ENCODE data around the gene ATP2A3. TPM values are rescaled to one million over a fixed set of nuclear protein-coding genes. Genes with fewer than 3 reads are reported as not detected.

Gene ATP2A3
- total and polyA plus RNA-seq, 8 donors = 5.8 to 53.5 (median 7.4) TPM

GRCh38 chr17:3947318-3947810 is 16.9 kb downstream of the ATP2A3 start:
- DNase-seq (no peak), ATAC-seq (no peak)
- H3K27me3 ChIP-seq = no peaks in the 10 kb centered on the region
- intact Hi-C loops (cut with DNase I) = no loop called here
- H3K27ac ChIP-seq = no peak overlapping the region
- H3K9me3 ChIP-seq = no peaks in the 10 kb centered on the region
- H3K4me3 ChIP-seq = no peak overlapping the region
- no peaks in the 10 kb centered on the region for H3K4me1 ChIP-seq
- TF ChIP-seq, protein P1, sequence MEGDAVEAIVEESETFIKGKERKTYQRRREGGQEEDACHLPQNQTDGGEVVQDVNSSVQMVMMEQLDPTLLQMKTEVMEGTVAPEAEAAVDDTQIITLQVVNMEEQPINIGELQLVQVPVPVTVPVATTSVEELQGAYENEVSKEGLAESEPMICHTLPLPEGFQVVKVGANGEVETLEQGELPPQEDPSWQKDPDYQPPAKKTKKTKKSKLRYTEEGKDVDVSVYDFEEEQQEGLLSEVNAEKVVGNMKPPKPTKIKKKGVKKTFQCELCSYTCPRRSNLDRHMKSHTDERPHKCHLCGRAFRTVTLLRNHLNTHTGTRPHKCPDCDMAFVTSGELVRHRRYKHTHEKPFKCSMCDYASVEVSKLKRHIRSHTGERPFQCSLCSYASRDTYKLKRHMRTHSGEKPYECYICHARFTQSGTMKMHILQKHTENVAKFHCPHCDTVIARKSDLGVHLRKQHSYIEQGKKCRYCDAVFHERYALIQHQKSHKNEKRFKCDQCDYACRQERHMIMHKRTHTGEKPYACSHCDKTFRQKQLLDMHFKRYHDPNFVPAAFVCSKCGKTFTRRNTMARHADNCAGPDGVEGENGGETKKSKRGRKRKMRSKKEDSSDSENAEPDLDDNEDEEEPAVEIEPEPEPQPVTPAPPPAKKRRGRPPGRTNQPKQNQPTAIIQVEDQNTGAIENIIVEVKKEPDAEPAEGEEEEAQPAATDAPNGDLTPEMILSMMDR (IDR thresholded peaks at IDR 0.05) = no peak
- H3K36me3 ChIP-seq = peaks cover 0 to 91% of the 10 kb centered on the region in 2 donors

GRCh38 chr17:3946711-3947235 is 17.5 kb downstream of the ATP2A3 start:
- Histone ChIP-seq H3K36me3 (peaks cover 0 to 97% of the 10 kb centered on the region in 2 donors), H3K4me3 (no peak overlapping the region), H3K27me3 (no peaks in the 10 kb centered on the region), H3K4me1 (no peaks in the 10 kb centered on the region), H3K27ac (peak overlapping the region in 1 of 2 donors; percentile 5), H3K9me3 (no peaks in the 10 kb centered on the region)
- DNase-seq (no peak), ATAC-seq (no peak)
- intact Hi-C loops (cut with DNase I) = no loop called here
- TF ChIP-seq, protein P1 (IDR thresholded peaks at IDR 0.05) = no peak

GRCh38 chr17:3944485-3945388 is 19.5 kb downstream of the ATP2A3 start:
- Histone ChIP-seq H3K27me3 (no peaks in the 10 kb centered on the region), H3K4me3 (peak overlapping the region in 1 of 2 donors; percentile 14), H3K36me3 (peaks cover 0 to 100% of the 10 kb centered on the region in 2 donors), H3K27ac (no peak overlapping the region), H3K9me3 (no peaks in the 10 kb centered on the region), H3K4me1 (no peaks in the 10 kb centered on the region)
- peak in 1 of 4 donors; percentile 85 for DNase-seq
- peak; percentile 96 for ATAC-seq
- TF ChIP-seq, protein P1 (IDR thresholded peaks at IDR 0.05) = no peak
- intact Hi-C loops (cut with DNase I) = no loop called here

DNA sequence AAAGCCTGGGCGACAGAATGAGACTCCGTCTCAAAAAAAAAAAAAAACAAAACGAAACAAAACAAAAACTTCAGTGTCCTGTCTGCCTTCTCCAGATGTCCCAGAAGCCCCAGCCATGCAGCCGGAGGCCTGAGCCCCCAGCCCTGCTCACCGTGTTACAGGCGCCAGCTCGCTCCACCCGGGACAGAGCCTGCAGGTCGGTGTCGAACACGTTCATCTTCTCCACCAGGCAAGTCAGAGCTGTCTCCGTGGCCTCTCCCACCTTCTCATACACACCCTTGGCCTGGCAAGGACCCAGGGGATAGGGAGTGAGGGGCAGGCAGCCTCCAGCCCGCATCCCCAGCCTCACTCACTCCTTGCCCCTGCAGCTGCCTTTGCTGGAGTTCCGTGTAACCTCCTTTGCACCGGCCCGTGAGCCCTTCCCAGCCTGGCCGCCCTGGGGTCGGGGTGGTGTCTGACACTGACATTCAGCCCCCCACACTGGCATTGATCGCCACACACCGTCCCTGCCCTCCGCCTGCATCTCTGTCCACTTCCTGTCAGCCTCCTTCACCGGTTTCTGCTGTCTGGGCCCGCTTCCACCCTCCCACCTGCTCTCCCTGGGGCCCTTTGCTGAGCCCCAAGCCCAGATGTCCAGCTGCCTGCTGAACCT is 20.9 kb downstream of the ATP2A3 start:
- TF ChIP-seq, protein P1 (IDR thresholded peaks at IDR 0.05) = no peak
- DNase-seq (no peak), ATAC-seq (no peak)
- Histone ChIP-seq H3K36me3 (peaks cover 0 to 96% of the 10 kb centered on the region in 2 donors), H3K27me3 (no peaks in the 10 kb centered on the region), H3K4me3 (no peak overlapping the region), H3K4me1 (no peaks in the 10 kb centered on the region), H3K9me3 (no peaks in the 10 kb centered on the region), H3K27ac (no peak overlapping the region)
- intact Hi-C loops (cut with DNase I) = no loop called here

Data from left lung (tissue), 10 donors.